ENCODE data around the gene OPA3. TPM values are rescaled to one million over a fixed set of nuclear protein-coding genes. Genes with fewer than 3 reads are reported as not detected.

The OPA3 gene
- total and polyA plus RNA-seq, 10 donors: 2.8 to 18.4 (median 16.0) TPM

DNA sequence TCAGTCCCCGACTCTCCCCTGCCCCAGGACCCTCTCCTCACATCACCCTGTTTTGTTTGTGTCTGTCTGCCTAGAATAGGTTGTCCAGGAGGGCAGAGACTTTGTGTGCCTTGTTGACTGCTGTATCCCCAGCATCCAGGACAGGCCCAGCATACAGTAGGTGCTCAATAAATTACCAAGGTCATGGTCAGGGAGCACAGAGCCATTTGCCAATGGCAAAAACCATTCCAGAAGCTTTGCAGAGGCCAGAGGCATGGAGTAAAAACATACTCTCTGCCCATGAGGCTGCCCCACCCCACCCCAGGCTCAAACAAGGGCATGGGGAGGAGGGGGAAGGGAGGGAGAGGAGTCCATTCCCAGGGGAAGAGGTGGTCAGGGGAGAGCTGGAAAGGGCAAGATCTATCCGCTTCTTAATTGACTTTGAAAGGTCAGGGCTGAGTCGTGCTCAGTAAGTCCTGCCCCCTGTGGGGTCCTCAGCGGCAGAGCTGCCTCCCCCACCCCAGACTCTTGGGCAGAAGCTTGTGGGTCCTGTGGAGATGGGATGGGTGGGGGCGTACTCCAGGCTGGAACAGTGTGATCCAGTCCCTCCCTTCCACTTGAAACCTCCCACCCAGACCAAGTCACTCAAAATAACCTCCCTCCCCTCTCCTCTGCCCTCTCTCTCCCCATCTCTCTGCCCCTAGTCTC is 13.0 kb upstream of the OPA3 start:
- intact Hi-C loops (cut with DNase I; ENCODE audit: low total_unique reads): no loop called here
- DNase-seq: no peak
- Histone ChIP-seq H3K36me3 (no peaks in the 10 kb centered on the region), H3K9me3 (no peaks in the 10 kb centered on the region), H3K27ac (peak overlapping the region in 5 of 8 donors; percentile 3 to 75 (median 55)), H3K4me1 (peaks cover 6 to 68% (median 46%) of the 10 kb centered on the region in 6 donors), H3K4me3 (peak overlapping the region in 1 of 8 donors; percentile 49), H3K27me3 (replicated peaks in 1 of 7) (peaks cover 7 to 92% (median 40%) of the 10 kb centered on the region in 7 donors)
- WGBS, 5 donors: 18 to 28% (median 23%) methylated on average over 5 of the region's 5 CpGs
- TF ChIP-seq, protein P1, sequence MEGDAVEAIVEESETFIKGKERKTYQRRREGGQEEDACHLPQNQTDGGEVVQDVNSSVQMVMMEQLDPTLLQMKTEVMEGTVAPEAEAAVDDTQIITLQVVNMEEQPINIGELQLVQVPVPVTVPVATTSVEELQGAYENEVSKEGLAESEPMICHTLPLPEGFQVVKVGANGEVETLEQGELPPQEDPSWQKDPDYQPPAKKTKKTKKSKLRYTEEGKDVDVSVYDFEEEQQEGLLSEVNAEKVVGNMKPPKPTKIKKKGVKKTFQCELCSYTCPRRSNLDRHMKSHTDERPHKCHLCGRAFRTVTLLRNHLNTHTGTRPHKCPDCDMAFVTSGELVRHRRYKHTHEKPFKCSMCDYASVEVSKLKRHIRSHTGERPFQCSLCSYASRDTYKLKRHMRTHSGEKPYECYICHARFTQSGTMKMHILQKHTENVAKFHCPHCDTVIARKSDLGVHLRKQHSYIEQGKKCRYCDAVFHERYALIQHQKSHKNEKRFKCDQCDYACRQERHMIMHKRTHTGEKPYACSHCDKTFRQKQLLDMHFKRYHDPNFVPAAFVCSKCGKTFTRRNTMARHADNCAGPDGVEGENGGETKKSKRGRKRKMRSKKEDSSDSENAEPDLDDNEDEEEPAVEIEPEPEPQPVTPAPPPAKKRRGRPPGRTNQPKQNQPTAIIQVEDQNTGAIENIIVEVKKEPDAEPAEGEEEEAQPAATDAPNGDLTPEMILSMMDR (IDR thresholded peaks at IDR 0.05 in 8 of 11, conservative IDR thresholded peaks at IDR 0.05 in 3 of 11): no peak
- TF ChIP-seq POLR2A (IDR thresholded peaks at IDR 0.05) (no peak), POLR2AphosphoS5 (IDR thresholded peaks at IDR 0.05) (no peak)

DNA sequence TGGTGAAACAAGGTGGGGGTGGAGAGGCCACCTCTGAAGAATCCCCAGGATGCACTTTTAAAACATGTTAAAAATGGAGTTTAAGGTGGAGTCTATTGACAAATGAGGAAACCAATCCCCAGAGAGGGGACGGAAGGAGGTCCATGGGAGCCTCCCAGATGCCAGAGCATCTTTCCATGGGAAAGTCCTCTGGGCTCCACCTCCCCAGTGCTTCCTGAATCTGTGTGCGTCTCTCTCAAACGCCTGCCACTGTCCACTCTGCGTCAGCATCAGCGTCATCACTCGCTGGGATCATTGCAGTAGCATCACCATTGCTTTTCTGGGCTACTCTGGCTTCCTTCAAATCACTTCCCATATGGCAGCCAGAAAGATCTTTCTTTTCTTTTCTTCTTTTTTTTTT is 11.2 kb upstream of the OPA3 start:
- H3K4me1 ChIP-seq: peaks cover 6 to 68% (median 37%) of the 10 kb centered on the region in 6 donors
- TF ChIP-seq, protein P1 (IDR thresholded peaks at IDR 0.05 in 8 of 11, conservative IDR thresholded peaks at IDR 0.05 in 3 of 11): no peak
- TF ChIP-seq POLR2AphosphoS5 (IDR thresholded peaks at IDR 0.05) (no peak), POLR2A (IDR thresholded peaks at IDR 0.05) (no peak)
- no peak overlapping the region for H3K27ac ChIP-seq
- WGBS, 5 donors: 72 to 88% (median 83%) methylated on average over 6 of the region's 6 CpGs
- intact Hi-C loops (cut with DNase I; ENCODE audit: low total_unique reads): no loop called here
- no peaks in the 10 kb centered on the region for H3K36me3 ChIP-seq
- H3K27me3 ChIP-seq (replicated peaks in 1 of 7): peaks cover 0 to 92% (median 30%) of the 10 kb centered on the region in 7 donors
- no peak for DNase-seq
- no peak overlapping the region for H3K4me3 ChIP-seq
- no peaks in the 10 kb centered on the region for H3K9me3 ChIP-seq

DNA sequence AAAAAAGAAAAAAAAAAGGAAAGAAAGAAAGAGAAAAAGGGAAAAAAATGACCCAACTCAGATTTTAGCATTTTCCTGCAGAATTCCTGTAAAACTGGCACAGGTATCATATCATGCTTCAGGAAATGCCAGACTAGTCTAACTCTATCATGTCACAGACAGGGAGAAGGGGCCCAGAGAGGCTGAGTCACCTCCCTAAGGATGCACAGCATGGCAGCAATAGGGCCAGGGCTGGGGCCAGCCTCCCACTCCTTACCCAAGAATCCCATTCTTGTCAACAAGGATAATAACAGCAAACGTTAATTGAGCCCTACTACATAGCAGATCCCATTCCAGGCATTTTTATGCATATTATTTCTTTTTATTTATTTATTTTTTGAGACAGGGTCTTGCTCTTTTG is 8.9 kb upstream of the OPA3 start:
- TF ChIP-seq, protein P1 (IDR thresholded peaks at IDR 0.05 in 8 of 11, conservative IDR thresholded peaks at IDR 0.05 in 3 of 11): no peak
- Histone ChIP-seq H3K36me3 (no peaks in the 10 kb centered on the region), H3K4me1 (peaks cover 6 to 47% (median 17%) of the 10 kb centered on the region in 6 donors), H3K27me3 (replicated peaks in 1 of 7) (peaks cover 0 to 76% (median 18%) of the 10 kb centered on the region in 7 donors), H3K27ac (no peak overlapping the region), H3K4me3 (no peak overlapping the region), H3K9me3 (no peaks in the 10 kb centered on the region)
- intact Hi-C loops (cut with DNase I; ENCODE audit: low total_unique reads): no loop called here
- no peak for DNase-seq
- 14 to 29% (median 26%) methylated on average over 1 of the region's 1 CpG for WGBS, 5 donors

DNA sequence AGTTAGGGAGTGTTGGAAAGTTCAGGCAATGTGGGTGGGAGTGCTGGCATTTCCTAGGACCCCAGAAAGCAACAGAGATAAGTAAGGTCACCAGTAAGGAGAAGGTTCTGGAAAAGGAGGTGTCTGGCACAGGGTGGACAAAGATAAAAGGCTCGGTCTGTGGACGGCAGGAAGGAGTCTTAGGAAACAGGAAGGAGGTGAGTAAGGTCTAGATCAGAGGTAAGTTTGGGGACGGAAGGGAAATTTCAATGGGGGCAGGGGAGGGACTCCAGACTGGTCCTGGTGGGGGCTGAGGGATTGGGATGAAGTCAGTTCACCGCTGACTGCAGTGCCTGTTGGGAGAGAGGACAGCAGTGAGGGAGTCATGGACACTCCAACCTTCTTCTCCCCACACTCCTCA is 7.8 kb upstream of the OPA3 start:
- intact Hi-C loops (cut with DNase I; ENCODE audit: low total_unique reads): no loop called here
- Histone ChIP-seq H3K36me3 (no peaks in the 10 kb centered on the region), H3K27me3 (replicated peaks in 1 of 7) (peaks cover 0 to 64% (median 13%) of the 10 kb centered on the region in 7 donors), H3K9me3 (no peaks in the 10 kb centered on the region), H3K4me3 (no peak overlapping the region), H3K4me1 (peaks cover 0 to 35% (median 5%) of the 10 kb centered on the region in 6 donors), H3K27ac (peak overlapping the region in 4 of 8 donors; percentile 36 to 66 (median 44))
- no peak for TF ChIP-seq POLR2A (IDR thresholded peaks at IDR 0.05)
- TF ChIP-seq, protein P1 (IDR thresholded peaks at IDR 0.05 in 8 of 11, conservative IDR thresholded peaks at IDR 0.05 in 3 of 11): no peak
- TF ChIP-seq POLR2AphosphoS5 (IDR thresholded peaks at IDR 0.05): no peak
- no peak for DNase-seq
- WGBS, 5 donors: 13 to 28% (median 22%) methylated on average over 4 of the region's 4 CpGs

All from spleen (tissue), 11 donors.